ENCODE data around the gene SPDEF.

SPDEF gene

GRCh38 chr6:34556031-34556471 lies at the start of gene SPDEF:
TSS of gene SPDEF (minus strand) at chr6:34556329. CDS start at chr6:34544455, 11,874 bp downstream.
- Histone ChIP-seq H3K9ac (ENCODE audit: low read depth, low read length) (no peak within 1 kb of the TSS), H3K36me3 (ENCODE audit: insufficient read depth, low read length) (no peaks in the 10 kb centered on the region), H3K4me1 (ENCODE audit: insufficient read depth, low read length) (peaks cover 18% of the 10 kb centered on the region; the same call in 1 of the 2 replicates), H3K9me3 (ENCODE audit: control insufficient read depth, insufficient read depth, low read length) (no peaks in the 10 kb centered on the region)

- peaks cover 23% of the 10 kb centered on the region for H3K4me1 ChIP-seq (ENCODE audit: insufficient read depth, low read length)
- no peak overlapping the region for H3K9ac ChIP-seq (ENCODE audit: low read depth, low read length)
- H3K9me3 ChIP-seq (ENCODE audit: control insufficient read depth, insufficient read depth, low read length): no peaks in the 10 kb centered on the region
- H3K36me3 ChIP-seq (ENCODE audit: insufficient read depth, low read length): no peaks in the 10 kb centered on the region
Measured at GRCh38 chr6:34603707-34604106, 47.6 kb upstream of the SPDEF start.

GRCh38 chr6:34602318-34603111 lies 46.4 kb upstream of the SPDEF start:
- peaks cover 24% of the 10 kb centered on the region for H3K4me1 ChIP-seq (ENCODE audit: insufficient read depth, low read length)
- H3K36me3 ChIP-seq (ENCODE audit: insufficient read depth, low read length): no peaks in the 10 kb centered on the region
- no peak overlapping the region for H3K9ac ChIP-seq (ENCODE audit: low read depth, low read length)
- no peaks in the 10 kb centered on the region for H3K9me3 ChIP-seq (ENCODE audit: control insufficient read depth, insufficient read depth, low read length)

GRCh38 chr6:34601706-34602105 lies 45.6 kb upstream of the SPDEF start:
- Histone ChIP-seq H3K9me3 (ENCODE audit: control insufficient read depth, insufficient read depth, low read length) (no peaks in the 10 kb centered on the region), H3K36me3 (ENCODE audit: insufficient read depth, low read length) (no peaks in the 10 kb centered on the region), H3K4me1 (ENCODE audit: insufficient read depth, low read length) (peaks cover 24% of the 10 kb centered on the region), H3K9ac (ENCODE audit: low read depth, low read length) (no peak overlapping the region; the same call in 1 of the 2 replicates)

- no peaks in the 10 kb centered on the region for H3K9me3 ChIP-seq (ENCODE audit: control insufficient read depth, insufficient read depth, low read length)
- no peaks in the 10 kb centered on the region for H3K36me3 ChIP-seq (ENCODE audit: insufficient read depth, low read length)
- H3K4me1 ChIP-seq (ENCODE audit: insufficient read depth, low read length): peaks cover 24% of the 10 kb centered on the region
- no peak overlapping the region for H3K9ac ChIP-seq (ENCODE audit: low read depth, low read length)
Measured at GRCh38 chr6:34600796-34601195, 44.7 kb upstream of the SPDEF start.

- peaks cover 24% of the 10 kb centered on the region for H3K4me1 ChIP-seq (ENCODE audit: insufficient read depth, low read length)
- no peaks in the 10 kb centered on the region for H3K9me3 ChIP-seq (ENCODE audit: control insufficient read depth, insufficient read depth, low read length)
- H3K9ac ChIP-seq (ENCODE audit: low read depth, low read length): no peak overlapping the region
- H3K36me3 ChIP-seq (ENCODE audit: insufficient read depth, low read length): no peaks in the 10 kb centered on the region
Measured at GRCh38 chr6:34600101-34600500, 44.0 kb upstream of the SPDEF start.

GRCh38 chr6:34598712-34599111 lies 42.6 kb upstream of the SPDEF start:
- Histone ChIP-seq H3K9me3 (ENCODE audit: control insufficient read depth, insufficient read depth, low read length) (no peaks in the 10 kb centered on the region), H3K4me1 (ENCODE audit: insufficient read depth, low read length) (peaks cover 24% of the 10 kb centered on the region), H3K36me3 (ENCODE audit: insufficient read depth, low read length) (no peaks in the 10 kb centered on the region)

GRCh38 chr6:34597605-34598353 lies 41.6 kb upstream of the SPDEF start:
- Histone ChIP-seq H3K9ac (ENCODE audit: low read depth, low read length) (no peak overlapping the region), H3K4me1 (ENCODE audit: insufficient read depth, low read length) (peaks cover 24% of the 10 kb centered on the region), H3K9me3 (ENCODE audit: control insufficient read depth, insufficient read depth, low read length) (no peaks in the 10 kb centered on the region), H3K36me3 (ENCODE audit: insufficient read depth, low read length) (no peaks in the 10 kb centered on the region)

More at GRCh38 chr6:34598712-34599111, 42.6 kb upstream of the SPDEF start:
- no peak overlapping the region for H3K9ac ChIP-seq (ENCODE audit: low read depth, low read length)

GRCh38 chr6:34596798-34597197 lies 40.7 kb upstream of the SPDEF start:
- Histone ChIP-seq H3K9ac (ENCODE audit: low read depth, low read length) (no peak overlapping the region), H3K9me3 (ENCODE audit: control insufficient read depth, insufficient read depth, low read length) (no peaks in the 10 kb centered on the region), H3K4me1 (ENCODE audit: insufficient read depth, low read length) (peaks cover 14% of the 10 kb centered on the region), H3K36me3 (ENCODE audit: insufficient read depth, low read length) (no peaks in the 10 kb centered on the region)

- H3K9me3 ChIP-seq (ENCODE audit: control insufficient read depth, insufficient read depth, low read length): no peaks in the 10 kb centered on the region
- H3K4me1 ChIP-seq (ENCODE audit: insufficient read depth, low read length): peaks cover 4% of the 10 kb centered on the region; the same call in 1 of the 2 replicates
- H3K36me3 ChIP-seq (ENCODE audit: insufficient read depth, low read length): no peaks in the 10 kb centered on the region
- no peak overlapping the region for H3K9ac ChIP-seq (ENCODE audit: low read depth, low read length)
Measured at GRCh38 chr6:34595332-34596184, 39.4 kb upstream of the SPDEF start.

GRCh38 chr6:34593701-34594100 lies 37.6 kb upstream of the SPDEF start:
- Histone ChIP-seq H3K4me1 (ENCODE audit: insufficient read depth, low read length) (peaks cover 1% of the 10 kb centered on the region; the same call in 1 of the 2 replicates), H3K9me3 (ENCODE audit: control insufficient read depth, insufficient read depth, low read length) (no peaks in the 10 kb centered on the region), H3K36me3 (ENCODE audit: insufficient read depth, low read length) (no peaks in the 10 kb centered on the region), H3K9ac (ENCODE audit: low read depth, low read length) (no peak overlapping the region)

GRCh38 chr6:34592208-34592952 lies 36.3 kb upstream of the SPDEF start:
- Histone ChIP-seq H3K4me1 (ENCODE audit: insufficient read depth, low read length) (peaks cover 5% of the 10 kb centered on the region), H3K9ac (ENCODE audit: low read depth, low read length) (no peak overlapping the region)

GRCh38 chr6:34589691-34590090 lies 33.6 kb upstream of the SPDEF start:
- no peaks in the 10 kb centered on the region for H3K9me3 ChIP-seq (ENCODE audit: control insufficient read depth, insufficient read depth, low read length)
- peaks cover 9% of the 10 kb centered on the region; the same call in 1 of the 2 replicates for H3K4me1 ChIP-seq (ENCODE audit: insufficient read depth, low read length)
- no peak overlapping the region for H3K9ac ChIP-seq (ENCODE audit: low read depth, low read length)
- no peaks in the 10 kb centered on the region for H3K36me3 ChIP-seq (ENCODE audit: insufficient read depth, low read length)

More at GRCh38 chr6:34592208-34592952, 36.3 kb upstream of the SPDEF start:
- Histone ChIP-seq H3K36me3 (ENCODE audit: insufficient read depth, low read length) (no peaks in the 10 kb centered on the region), H3K9me3 (ENCODE audit: control insufficient read depth, insufficient read depth, low read length) (no peaks in the 10 kb centered on the region)

All from ES-I3 (cell line).